NCI-H128 (cell line): ENCODE results near the gene KCNJ9.

Experiments
- DNase-seq: peaks from one replicate; lab custom pipeline; 2025; ENCODE audit not compliant: unreplicated experiment; lab: John Stamatoyannopoulos, UW

The KCNJ9 gene

GRCh38 chr1:160066829-160067745 is 14.3 kb upstream of the KCNJ9 start:
- DNase-seq, result no peak

GRCh38 chr1:160068225-160068624 is 13.1 kb upstream of the KCNJ9 start:
- no peak for DNase-seq

GRCh38 chr1:160069460-160070231 is 11.7 kb upstream of the KCNJ9 start, which contains the start of gene KCNJ10:
Gene KCNJ10 (minus strand): TSS chr1:160070160. CDS start chr1:160042532, 27,628 bp downstream.
- no peak for DNase-seq

- peak; percentile 30 for DNase-seq
Measured at GRCh38 chr1:160070243-160071163, 10.8 kb upstream of the KCNJ9 start.

GRCh38 chr1:160071289-160071688 is 10.0 kb upstream of the KCNJ9 start:
- no peak for DNase-seq

DNA sequence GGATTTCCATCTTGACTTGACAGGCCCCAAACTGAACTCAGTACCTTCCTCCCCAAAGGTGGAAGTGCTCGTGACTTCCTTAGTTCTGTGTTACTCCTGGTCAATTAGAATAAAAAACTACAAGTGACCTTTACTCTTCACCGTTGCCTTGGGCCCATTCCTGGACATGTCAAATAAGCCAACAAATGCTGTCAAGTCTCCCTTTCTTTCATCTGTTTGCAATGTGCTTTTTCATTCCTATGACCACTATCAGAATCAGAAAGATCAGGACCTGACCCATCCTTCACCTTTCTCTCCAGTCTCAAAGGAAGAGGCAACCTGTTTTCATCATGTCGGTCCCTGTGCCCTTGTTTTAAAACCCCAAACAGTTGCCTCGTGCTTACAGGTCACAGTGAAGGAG is 6.5 kb upstream of the KCNJ9 start:
- no peak for DNase-seq

GRCh38 chr1:160075836-160076235 is 5.5 kb upstream of the KCNJ9 start:
- DNase-seq, result no peak

DNA sequence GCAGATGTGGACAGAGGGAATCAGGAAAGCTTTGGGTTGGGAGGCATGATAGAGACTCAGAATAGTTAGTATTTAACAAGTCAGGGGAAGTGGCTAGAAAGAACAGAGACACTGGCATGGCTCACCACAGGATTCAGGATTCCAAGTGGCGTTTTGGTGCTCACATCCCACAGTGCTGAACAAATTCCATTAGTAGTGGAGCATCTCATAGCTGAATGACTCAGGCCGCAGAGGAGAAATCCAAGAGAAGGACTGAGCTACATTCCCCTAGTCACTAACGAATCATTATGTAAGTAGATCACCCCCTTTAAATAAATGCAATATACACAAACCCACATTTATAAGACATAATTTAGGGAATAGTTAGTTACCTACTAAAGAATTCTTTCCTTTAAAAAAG is 5.0 kb upstream of the KCNJ9 start:
- no peak for DNase-seq

DNA sequence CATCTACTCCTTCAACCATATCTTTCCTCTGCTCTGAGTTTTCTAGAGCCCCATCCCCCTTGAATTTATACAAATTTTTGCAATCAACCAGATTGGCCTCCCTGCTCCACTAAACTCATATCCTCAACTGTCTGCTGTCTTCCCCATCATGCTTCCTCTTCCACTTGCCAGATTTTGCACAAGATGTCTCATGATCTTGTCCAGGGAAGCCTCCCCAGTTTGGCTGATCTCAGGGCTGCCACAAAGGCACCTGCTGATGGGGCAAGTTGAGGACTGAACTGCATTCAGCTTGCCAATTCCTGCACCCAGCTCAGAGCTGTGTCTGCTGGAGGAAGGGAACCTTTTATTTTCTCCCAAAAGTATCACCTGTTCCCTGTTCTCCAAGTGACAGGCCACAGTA is 3.9 kb upstream of the KCNJ9 start:
- no peak for DNase-seq

- DNase-seq, result no peak
Measured at GRCh38 chr1:160078512-160079195, 2.7 kb upstream of the KCNJ9 start.

- no peak for DNase-seq
Measured at GRCh38 chr1:160079448-160079847, 1.9 kb upstream of the KCNJ9 start.

GRCh38 chr1:160080381-160081100 is 797 bp upstream of the KCNJ9 start:
- no peak for DNase-seq

DNA sequence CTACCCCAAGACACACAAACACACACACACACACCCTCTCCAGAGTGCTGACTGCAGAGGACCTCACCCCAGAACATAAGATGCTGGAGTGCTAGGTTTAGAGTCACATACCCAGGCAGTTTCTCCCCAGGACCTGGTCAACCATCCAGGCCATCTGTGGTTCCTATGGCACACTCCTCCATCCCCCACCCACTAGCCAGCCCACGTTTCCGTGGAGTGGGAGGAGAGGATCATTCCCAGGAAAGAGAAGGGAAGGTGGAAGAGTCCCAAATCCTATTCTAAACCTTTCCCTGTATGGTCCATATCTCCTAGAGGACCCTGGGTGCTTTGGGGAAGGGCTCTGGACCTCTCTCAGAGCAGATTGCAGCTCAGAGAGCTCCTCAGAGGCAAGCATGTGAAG is 1.1 kb downstream of the KCNJ9 start:
- DNase-seq, result no peak

DNA sequence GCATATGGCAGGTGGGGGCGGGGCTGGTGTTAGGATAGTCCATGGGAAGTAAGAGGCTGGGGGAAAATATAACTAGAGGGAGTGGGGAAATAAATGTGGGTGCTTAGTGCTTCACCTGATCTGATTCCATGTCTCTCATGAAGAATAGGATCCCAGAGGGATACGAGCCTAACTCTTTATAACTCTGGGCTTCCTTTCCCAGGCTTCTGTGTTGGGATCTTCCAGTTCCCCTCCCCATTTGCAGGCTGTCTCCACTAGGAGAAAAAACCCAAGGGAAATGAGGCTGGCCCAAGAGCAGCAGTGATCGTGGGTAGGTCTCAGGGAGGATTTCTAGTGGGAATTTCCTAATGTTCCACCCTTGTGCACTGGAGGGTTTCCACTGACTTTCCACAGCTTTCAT is 1.6 kb downstream of the KCNJ9 start:
- DNase-seq, result no peak

GRCh38 chr1:160083968-160084770 is 2.8 kb downstream of the KCNJ9 start:
- peak; percentile 65 for DNase-seq

GRCh38 chr1:160084771-160085321 is 3.5 kb downstream of the KCNJ9 start:
- DNase-seq, result no peak

GRCh38 chr1:160085686-160086455 is 4.5 kb downstream of the KCNJ9 start:
- DNase-seq, result peak; percentile 29

- DNase-seq, result no peak
Measured at GRCh38 chr1:160086456-160086892, 5.1 kb downstream of the KCNJ9 start.
